C4-2B (cell line): ENCODE measurements around the gene LRATD1.

Source experiments
- H3K27ac ChIP-seq: fragments of 450-650 bp; 2 replicates; pipeline ENCODE4 v1.5.1; 2017
- CTCF ChIP-seq: fragments of 450-650 bp; conservative IDR thresholded peaks from 2 replicates; pipeline ENCODE4 v1.5.1; 2017; ENCODE audit warnings: mild to moderate bottlenecking
- ZFX ChIP-seq: fragments of 450-650 bp; IDR thresholded peaks from 2 replicates; pipeline ENCODE4 v1.6.1; 2017

The LRATD1 gene

GRCh38 chr2:14632133-14632936, at the start of gene LRATD1:
TSS of gene LRATD1 (plus strand) at chr2:14632717. CDS start at chr2:14633980, 1,263 bp downstream.
- no peak for TF ChIP-seq ZFX
- TF ChIP-seq CTCF: no peak
- H3K27ac ChIP-seq: peak within 1 kb of the TSS; percentile 31; the same call in 1 of the 2 replicates

- no peak for TF ChIP-seq ZFX
- H3K27ac ChIP-seq: no peak overlapping the region
Measured at GRCh38 chr2:14583059-14583458, 49.5 kb upstream of the LRATD1 start.

GRCh38 chr2:14583802-14584201, 48.7 kb upstream of the LRATD1 start:
- TF ChIP-seq ZFX (no peak), CTCF (no peak)
- H3K27ac ChIP-seq: no peak overlapping the region

GRCh38 chr2:14587119-14587518, 45.4 kb upstream of the LRATD1 start:
- H3K27ac ChIP-seq: no peak overlapping the region
- TF ChIP-seq ZFX: no peak
- no peak for TF ChIP-seq CTCF

GRCh38 chr2:14601156-14601770, 31.3 kb upstream of the LRATD1 start:
- no peak for TF ChIP-seq ZFX
- no peak for TF ChIP-seq CTCF
- no peak overlapping the region for H3K27ac ChIP-seq

- no peak for TF ChIP-seq ZFX
- no peak for TF ChIP-seq CTCF
Measured at GRCh38 chr2:14602309-14602708, 30.2 kb upstream of the LRATD1 start.

GRCh38 chr2:14603676-14604075, 28.8 kb upstream of the LRATD1 start:
- no peak overlapping the region for H3K27ac ChIP-seq
- TF ChIP-seq CTCF (no peak), ZFX (no peak)

More at GRCh38 chr2:14602309-14602708, 30.2 kb upstream of the LRATD1 start:
- H3K27ac ChIP-seq: no peak overlapping the region
